HUDEP-2 (cell line): Measurements from ENCODE around the gene GSC2.
A peak's percentile ranks its signal among the peaks of the same experiment; 100 is the strongest.

Source experiments
- DNase-seq, 76 experiments: peaks; one replicate each; lab custom pipeline; 2025; ENCODE audit not compliant: unreplicated experiment in 76 of 76; lab: John Stamatoyannopoulos, UW

GSC2 gene

GRCh38 chr22:19105867-19106802, 44.0 kb downstream of the GSC2 start:
- peak in 16 of 76 experiments; percentile 5 to 30 (median 12) for DNase-seq

- no peak for DNase-seq
Measured at GRCh38 chr22:19105456-19105855, 44.6 kb downstream of the GSC2 start.

GRCh38 chr22:19103880-19104821, 45.9 kb downstream of the GSC2 start:
- no peak for DNase-seq

- no peak for DNase-seq
Measured at GRCh38 chr22:19098157-19098556, 51.9 kb downstream of the GSC2 start.

- no peak for DNase-seq
Measured at GRCh38 chr22:19097518-19097917, 52.6 kb downstream of the GSC2 start.
